A549 (cell line): ENCODE measurements around the gene SLC16A3. TPM values are rescaled to one million over a fixed set of nuclear protein-coding genes. Genes with fewer than 3 reads are reported as not detected.

ENCODE experiments used
- ATOH8 ChIP-seq: fragments of 250-450 bp; sonication (Bioruptor Pico); IDR thresholded peaks from 2 replicates; pipeline ENCODE4 v1.5.0; 2020; ENCODE audit warnings: low read depth, mild to moderate bottlenecking, moderate library complexity
- BHLHE40 ChIP-seq: IDR thresholded peaks from 2 replicates; pipeline ENCODE4 v1.6.1; 2012; ENCODE audit warnings: low read depth, low read length, inconsistent platforms
- CBX8 ChIP-seq: fragments of 200-600 bp; sonication (generic); IDR thresholded peaks from 2 replicates; pipeline ENCODE4 v1.6.1; 2016
- E2F6 ChIP-seq: IDR thresholded peaks from 2 replicates; pipeline ENCODE4 v1.6.1; 2012; ENCODE audit warnings: low read depth, borderline replicate concordance
- EHF ChIP-seq: fragments of 250-450 bp; sonication (Bioruptor Pico); IDR thresholded peaks from 2 replicates; pipeline ENCODE4 v1.5.0; 2020; ENCODE audit warnings: mild to moderate bottlenecking
- EP300 ChIP-seq, 2 experiments: fragments of >200 bp; sonication (Bioruptor Twin); formaldehyde crosslinking; IDR thresholded peaks; 2 replicates in 1 of 2; 3 replicates in 1 of 2; pipeline ENCODE4 v1.6.1; 2016 to 2017
- FOXS1 ChIP-seq: fragments of 250-450 bp; sonication (Bioruptor Pico); IDR thresholded peaks from 2 replicates; pipeline ENCODE4 v1.5.0; 2020; ENCODE audit warnings: mild to moderate bottlenecking, moderate library complexity
- HEYL ChIP-seq: fragments of 250-450 bp; sonication (Bioruptor Pico); IDR thresholded peaks from 2 replicates; pipeline ENCODE4 v1.8.0; 2021; ENCODE audit warnings: mild to moderate bottlenecking, moderate library complexity
- HOXB5 ChIP-seq: fragments of 250-450 bp; sonication (Bioruptor Pico); IDR thresholded peaks from 2 replicates; pipeline ENCODE4 v1.5.0; 2020; ENCODE audit warnings: mild to moderate bottlenecking, moderate library complexity
- JUN ChIP-seq, 2 experiments: fragments of >200 bp; sonication (Bioruptor Twin); formaldehyde crosslinking; IDR thresholded peaks; 2 replicates in 1 of 2; 3 replicates in 1 of 2; pipeline ENCODE4 v1.6.1; 2016 to 2017
- KDM1A ChIP-seq: fragments of 200-600 bp; sonication (generic); IDR thresholded peaks from 2 replicates; pipeline ENCODE4 v1.6.1; 2016; ENCODE audit warnings: low read depth, mild to moderate bottlenecking
- MAZ ChIP-seq: fragments of 150-350 bp; IDR thresholded peaks from 2 replicates; pipeline ENCODE4 v1.6.1; 2014; ENCODE audit warnings: antibody characterized with exemption, low read depth, low read length, borderline replicate concordance
- MYC ChIP-seq: IDR thresholded peaks from 2 replicates; pipeline ENCODE4 v1.6.1; 2012; ENCODE audit warnings: mild to moderate bottlenecking, inconsistent platforms, low read length, improper control_type of control experiment, borderline replicate concordance
- NR3C1 ChIP-seq: fragments of >200 bp; sonication (Bioruptor Twin); formaldehyde crosslinking; IDR thresholded peaks from 3 replicates; pipeline ENCODE4 v1.6.1; 2017
- PBX3 ChIP-seq: IDR thresholded peaks from 2 replicates; pipeline ENCODE4 v1.6.1; 2012
- POLR2AphosphoS2 ChIP-seq: conservative IDR thresholded peaks from 2 replicates; pipeline ENCODE4 v1.6.1; 2012; ENCODE audit warnings: low read length, improper control_type of control experiment, inconsistent platforms
- SREBF2 ChIP-seq: fragments of 450-650 bp; IDR thresholded peaks from 2 replicates; pipeline ENCODE4 v1.6.1; 2014; ENCODE audit warnings: mild to moderate bottlenecking, moderate library complexity
- polyA plus RNA-seq, 4 experiments: library from polyadenylated mRNA; depleted of rRNA in 3 of 4; stranded (reverse); fragments of >200 nt; fragmentation: RNase III in 1 of 4; extraction: RNeasy Plus Mini Kit Qiagen cat#74134 plus additional on column Dnase treatment in 1 of 4; gene quantifications; 2 replicates in 3 of 4; 3 replicates in 1 of 4; pipeline ENCODE4 v1.2.3, GENCODE V29; 2011 to 2017

The SLC16A3 gene
- polyA plus RNA-seq, 2 of the 4 experiments (the other 2 are of a cell fraction), result 28.6 to 90.9 TPM

GRCh38 chr17:82287868-82288801, 59.3 kb downstream of the SLC16A3 start (continued):
- TF ChIP-seq HOXB5 (CRISPR knock-in tag) (peak; percentile 80; the same call in 1 of the 2 replicates), JUN (IDR thresholded peaks at IDR 0.05) (peak in 1 of 2 experiments; percentile 85; a peak in 3 of 5 replicates), HEYL (peak; percentile 55; the same call in 1 of the 2 replicates), NR3C1 (no peak), EP300 (IDR thresholded peaks at IDR 0.05) (peak; percentile 47 to 66; a peak in 3 of 5 replicates), ATOH8 (peak; percentile 89), KDM1A (no peak; the same call in 1 of the 2 replicates), MAZ (0 out of 2 replicates have a peak, but pooled peaks have one; percentile 8), PBX3 (no peak), BHLHE40 (peak; percentile 86), EHF (CRISPR knock-in tag) (0 out of 2 replicates have a peak, but pooled peaks have one; percentile 56), SREBF2 (no peak), POLR2AphosphoS2 (0 out of 2 replicates have a peak, but pooled peaks have one; percentile 54), FOXS1 (CRISPR knock-in tag) (peak; percentile 70), MYC (peak; percentile 97), CBX8 (no peak), E2F6 (peak; percentile 85)

Other genes starting within 250 kb of the SLC16A3 start
- gene CENPX, start 206.2 kb upstream of the SLC16A3 start, polyA plus RNA-seq (2011; rRNA removed), result 79.4 and 80.5 TPM in 2 replicates
- 208 to 231 TPM (median 222 TPM) in 3 replicates for gene CENPX, start 206.2 kb upstream of the SLC16A3 start, polyA plus RNA-seq (2017; fragmentation: RNase III; extraction: RNeasy Plus Mini Kit Qiagen cat#74134 plus additional on column Dnase treatment)
- gene LRRC45, start 205.7 kb upstream of the SLC16A3 start, polyA plus RNA-seq (2011; rRNA removed), result 6.0 and 6.4 TPM in 2 replicates
- 19.1 to 24.5 TPM (median 21.6 TPM) in 3 replicates for gene LRRC45, start 205.7 kb upstream of the SLC16A3 start, polyA plus RNA-seq (2017; fragmentation: RNase III; extraction: RNeasy Plus Mini Kit Qiagen cat#74134 plus additional on column Dnase treatment)
- 9.9 and 11.9 TPM in 2 replicates for gene RAC3, start 197.4 kb upstream of the SLC16A3 start, polyA plus RNA-seq (2011; rRNA removed)
- 19.9 to 21.0 TPM (median 20.4 TPM) in 3 replicates for gene RAC3, start 197.4 kb upstream of the SLC16A3 start, polyA plus RNA-seq (2017; fragmentation: RNase III; extraction: RNeasy Plus Mini Kit Qiagen cat#74134 plus additional on column Dnase treatment)
- 39.3 and 48.3 TPM in 2 replicates for gene DCXR, start 191.3 kb upstream of the SLC16A3 start, polyA plus RNA-seq (2011; rRNA removed)
- 62.0 to 70.7 TPM (median 69.6 TPM) in 3 replicates for gene DCXR, start 191.3 kb upstream of the SLC16A3 start, polyA plus RNA-seq (2017; fragmentation: RNase III; extraction: RNeasy Plus Mini Kit Qiagen cat#74134 plus additional on column Dnase treatment)
- 8.4 and 8.9 TPM in 2 replicates for gene RFNG, start 177.2 kb upstream of the SLC16A3 start, polyA plus RNA-seq (2011; rRNA removed)
- gene RFNG, start 177.2 kb upstream of the SLC16A3 start, polyA plus RNA-seq (2017; fragmentation: RNase III; extraction: RNeasy Plus Mini Kit Qiagen cat#74134 plus additional on column Dnase treatment), result 21.3 to 31.5 TPM (median 25.7 TPM) in 3 replicates
- 89.4 and 93.8 TPM in 2 replicates for gene GPS1, start 177.1 kb upstream of the SLC16A3 start, polyA plus RNA-seq (2011; rRNA removed)
- 122 to 130 TPM (median 126 TPM) in 3 replicates for gene GPS1, start 177.1 kb upstream of the SLC16A3 start, polyA plus RNA-seq (2017; fragmentation: RNase III; extraction: RNeasy Plus Mini Kit Qiagen cat#74134 plus additional on column Dnase treatment)
- 48.1 and 59.5 TPM in 2 replicates for gene DUS1L, start 163.2 kb upstream of the SLC16A3 start, polyA plus RNA-seq (2011; rRNA removed)
- gene DUS1L, start 163.2 kb upstream of the SLC16A3 start, polyA plus RNA-seq (2017; fragmentation: RNase III; extraction: RNeasy Plus Mini Kit Qiagen cat#74134 plus additional on column Dnase treatment), result 81.5 to 84.8 TPM (median 83.6 TPM) in 3 replicates
- gene FASN, start 130.8 kb upstream of the SLC16A3 start, polyA plus RNA-seq (2011; rRNA removed), result 12.9 and 16.3 TPM in 2 replicates
- 114 to 169 TPM (median 144 TPM) in 3 replicates for gene FASN, start 130.8 kb upstream of the SLC16A3 start, polyA plus RNA-seq (2017; fragmentation: RNase III; extraction: RNeasy Plus Mini Kit Qiagen cat#74134 plus additional on column Dnase treatment)
- 16.6 and 18.5 TPM in 2 replicates for gene CCDC57, start 16.2 kb upstream of the SLC16A3 start, polyA plus RNA-seq (2011; rRNA removed)
- gene CCDC57, start 16.2 kb upstream of the SLC16A3 start, polyA plus RNA-seq (2017; fragmentation: RNase III; extraction: RNeasy Plus Mini Kit Qiagen cat#74134 plus additional on column Dnase treatment), result 18.2 to 22.1 TPM (median 18.9 TPM) in 3 replicates
- 130 and 139 TPM in 2 replicates for gene CSNK1D, start 44.7 kb downstream of the SLC16A3 start, polyA plus RNA-seq (2011; rRNA removed)
- gene CSNK1D, start 44.7 kb downstream of the SLC16A3 start, polyA plus RNA-seq (2017; fragmentation: RNase III; extraction: RNeasy Plus Mini Kit Qiagen cat#74134 plus additional on column Dnase treatment), result 151 to 173 TPM (median 163 TPM) in 3 replicates
- gene CD7, start 88.6 kb downstream of the SLC16A3 start, polyA plus RNA-seq (2011; rRNA removed), result not detected in 2 replicates
- not detected in 3 replicates for gene CD7, start 88.6 kb downstream of the SLC16A3 start, polyA plus RNA-seq (2017; fragmentation: RNase III; extraction: RNeasy Plus Mini Kit Qiagen cat#74134 plus additional on column Dnase treatment)
- gene SECTM1, start 104.7 kb downstream of the SLC16A3 start, polyA plus RNA-seq (2011; rRNA removed), result 0.22 and 0.58 TPM in 2 replicates
- 1.5 to 2.5 TPM (median 2.0 TPM) in 3 replicates for gene SECTM1, start 104.7 kb downstream of the SLC16A3 start, polyA plus RNA-seq (2017; fragmentation: RNase III; extraction: RNeasy Plus Mini Kit Qiagen cat#74134 plus additional on column Dnase treatment)
- 0.32 and 0.43 TPM in 2 replicates for gene TEX19, start 130.2 kb downstream of the SLC16A3 start, polyA plus RNA-seq (2011; rRNA removed)
- gene TEX19, start 130.2 kb downstream of the SLC16A3 start, polyA plus RNA-seq (2017; fragmentation: RNase III; extraction: RNeasy Plus Mini Kit Qiagen cat#74134 plus additional on column Dnase treatment), result 0.50 to 0.66 TPM (median 0.55 TPM) in 3 replicates
- not detected in 2 replicates for gene UTS2R, start 142.7 kb downstream of the SLC16A3 start, polyA plus RNA-seq (2011; rRNA removed)
- gene UTS2R, start 142.7 kb downstream of the SLC16A3 start, polyA plus RNA-seq (2017; fragmentation: RNase III; extraction: RNeasy Plus Mini Kit Qiagen cat#74134 plus additional on column Dnase treatment), result not detected in 3 replicates
- gene HEXD, start 189.3 kb downstream of the SLC16A3 start, polyA plus RNA-seq (2011; rRNA removed), result 18.0 and 18.4 TPM in 2 replicates
- gene HEXD, start 189.3 kb downstream of the SLC16A3 start, polyA plus RNA-seq (2017; fragmentation: RNase III; extraction: RNeasy Plus Mini Kit Qiagen cat#74134 plus additional on column Dnase treatment), result 15.9 to 21.4 TPM (median 19.5 TPM) in 3 replicates
- gene OGFOD3, start 189.5 kb downstream of the SLC16A3 start, polyA plus RNA-seq (2011; rRNA removed), result 14.9 and 15.2 TPM in 2 replicates
- gene OGFOD3, start 189.5 kb downstream of the SLC16A3 start, polyA plus RNA-seq (2017; fragmentation: RNase III; extraction: RNeasy Plus Mini Kit Qiagen cat#74134 plus additional on column Dnase treatment), result 19.8 to 21.9 TPM (median 20.8 TPM) in 3 replicates
- 68.6 and 81.8 TPM in 2 replicates for gene CYBC1, start 221.7 kb downstream of the SLC16A3 start, polyA plus RNA-seq (2011; rRNA removed)
- gene CYBC1, start 221.7 kb downstream of the SLC16A3 start, polyA plus RNA-seq (2017; fragmentation: RNase III; extraction: RNeasy Plus Mini Kit Qiagen cat#74134 plus additional on column Dnase treatment), result 74.3 to 89.8 TPM (median 86.5 TPM) in 3 replicates
- 89.6 and 108 TPM in 2 replicates for gene NARF, start 229.7 kb downstream of the SLC16A3 start, polyA plus RNA-seq (2011; rRNA removed)
- 38.2 to 51.2 TPM (median 45.0 TPM) in 3 replicates for gene NARF, start 229.7 kb downstream of the SLC16A3 start, polyA plus RNA-seq (2017; fragmentation: RNase III; extraction: RNeasy Plus Mini Kit Qiagen cat#74134 plus additional on column Dnase treatment)